Measurements from ENCODE around the gene CCR7. TPM values are rescaled to one million over a fixed set of nuclear protein-coding genes. Genes with fewer than 3 reads are reported as not detected.
A peak's percentile ranks its signal among the peaks of the same experiment; 100 is the strongest.

Gene CCR7
- total and polyA plus RNA-seq, 10 donors = 29.0 to 79.1 (median 55.0) TPM

- peak; percentile 75 for DNase-seq
- peak overlapping the region; percentile 63 to 95 (median 84) for H3K27ac ChIP-seq
- H3K36me3 ChIP-seq = peaks cover 0 to 7% (median under 1%) of the 10 kb centered on the region in 6 donors
- peak overlapping the region; percentile 34 to 81 (median 49) for H3K4me3 ChIP-seq
- H3K4me1 ChIP-seq = peaks cover 18 to 82% (median 48%) of the 10 kb centered on the region in 6 donors
- no peaks in the 10 kb centered on the region for H3K27me3 ChIP-seq (replicated peaks in 1 of 7)
- 59 to 77% (median 67%) methylated on average over 13 of the region's 13 CpGs for WGBS, 5 donors
- intact Hi-C loops (cut with DNase I; ENCODE audit: low total_unique reads) = no loop called here
- peaks cover 0 to 9% (median 0%) of the 10 kb centered on the region in 8 donors for H3K9me3 ChIP-seq
- no peak for TF ChIP-seq POLR2AphosphoS5 (IDR thresholded peaks at IDR 0.05)
- TF ChIP-seq POLR2A (IDR thresholded peaks at IDR 0.05) = no peak
- TF ChIP-seq CTCF (IDR thresholded peaks at IDR 0.05 in 8 of 11, conservative IDR thresholded peaks at IDR 0.05 in 3 of 11) = no peak
Measured at GRCh38 chr17:40564195-40564882, 933 bp downstream of the CCR7 start.

- peaks cover 0 to 16% (median 6%) of the 10 kb centered on the region in 6 donors for H3K36me3 ChIP-seq
- intact Hi-C loops (cut with DNase I; ENCODE audit: low total_unique reads) = no loop called here
- TF ChIP-seq POLR2AphosphoS5 (IDR thresholded peaks at IDR 0.05) (no peak), CTCF (IDR thresholded peaks at IDR 0.05 in 8 of 11, conservative IDR thresholded peaks at IDR 0.05 in 3 of 11) (no peak), POLR2A (IDR thresholded peaks at IDR 0.05) (no peak)
- H3K9me3 ChIP-seq = peaks cover 0 to 9% (median 0%) of the 10 kb centered on the region in 8 donors
- 58 to 67% (median 65%) methylated on average over 13 of the region's 13 CpGs for WGBS, 5 donors
- peak overlapping the region; percentile 4 to 95 (median 84) for H3K27ac ChIP-seq
- H3K27me3 ChIP-seq (replicated peaks in 1 of 7) = no peaks in the 10 kb centered on the region
- H3K4me1 ChIP-seq = peaks cover 24 to 91% (median 57%) of the 10 kb centered on the region in 6 donors
- peak overlapping the region; percentile 34 to 81 (median 49) for H3K4me3 ChIP-seq
- DNase-seq = no peak
Measured at GRCh38 chr17:40563220-40564052, 1.8 kb downstream of the CCR7 start.

- Histone ChIP-seq H3K27ac (peak overlapping the region; percentile 4 to 95 (median 84)), H3K4me1 (peaks cover 24 to 93% (median 63%) of the 10 kb centered on the region in 6 donors), H3K9me3 (peaks cover 0 to 8% (median 0%) of the 10 kb centered on the region in 8 donors), H3K36me3 (peaks cover 0 to 22% (median 9%) of the 10 kb centered on the region in 6 donors), H3K27me3 (replicated peaks in 1 of 7) (no peaks in the 10 kb centered on the region), H3K4me3 (peak overlapping the region; percentile 34 to 81 (median 49))
- DNase-seq = no peak
- TF ChIP-seq CTCF (IDR thresholded peaks at IDR 0.05 in 8 of 11, conservative IDR thresholded peaks at IDR 0.05 in 3 of 11) (peak in 1 of 11 experiments; percentile 6), POLR2AphosphoS5 (IDR thresholded peaks at IDR 0.05) (no peak)
- 68 to 87% (median 82%) methylated on average over 1 of the region's 1 CpG for WGBS, 5 donors
- intact Hi-C loops (cut with DNase I; ENCODE audit: low total_unique reads) = no loop called here
Measured at GRCh38 chr17:40562838-40563219, 2.4 kb downstream of the CCR7 start.

Measured in spleen (tissue), 11 donors.